GM11168 (cell line): ENCODE results near the gene EFNA5.
"Not testable (repeated sequence)": the region's sequence is repeated elsewhere in the genome, so short reads cannot be mapped to it uniquely, and the experiment has no call there.

Experiments used
- in situ Hi-C: fragments of 300-500 bp; cut with MboI; formaldehyde crosslinking; loops from one replicate; pipeline ENCODE4 v1.12.0; 2022; ENCODE audit warnings: low sequenced_read_pairs; ENCODE audit not compliant: unreplicated experiment

The EFNA5 gene

GRCh38 chr5:107363768-107364167 lies 307.0 kb downstream of the EFNA5 start:
- in situ Hi-C loops = no loop called here

DNA sequence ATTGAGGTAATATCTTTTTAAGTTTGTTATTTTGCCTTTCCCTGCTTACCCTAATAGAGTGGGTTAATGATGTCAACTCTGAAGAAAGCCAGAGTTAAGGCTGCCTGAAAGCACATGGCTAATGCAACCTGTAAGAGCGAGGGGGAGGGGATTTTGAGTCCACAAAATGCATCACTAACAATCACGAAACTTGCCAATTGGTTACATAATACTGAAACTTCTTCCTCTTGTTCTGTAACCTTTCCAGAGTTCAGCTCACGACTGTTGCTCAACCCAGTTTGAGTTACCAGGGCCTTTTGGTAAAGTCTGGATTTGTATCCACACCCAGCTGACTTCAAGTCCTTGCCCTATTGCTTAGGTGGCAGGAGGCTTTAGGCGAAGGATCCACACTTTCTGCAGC lies 308.8 kb downstream of the EFNA5 start:
- in situ Hi-C loops = no loop called here

- in situ Hi-C loops = no loop called here
Measured at GRCh38 chr5:107359916-107360234, 310.9 kb downstream of the EFNA5 start.

DNA sequence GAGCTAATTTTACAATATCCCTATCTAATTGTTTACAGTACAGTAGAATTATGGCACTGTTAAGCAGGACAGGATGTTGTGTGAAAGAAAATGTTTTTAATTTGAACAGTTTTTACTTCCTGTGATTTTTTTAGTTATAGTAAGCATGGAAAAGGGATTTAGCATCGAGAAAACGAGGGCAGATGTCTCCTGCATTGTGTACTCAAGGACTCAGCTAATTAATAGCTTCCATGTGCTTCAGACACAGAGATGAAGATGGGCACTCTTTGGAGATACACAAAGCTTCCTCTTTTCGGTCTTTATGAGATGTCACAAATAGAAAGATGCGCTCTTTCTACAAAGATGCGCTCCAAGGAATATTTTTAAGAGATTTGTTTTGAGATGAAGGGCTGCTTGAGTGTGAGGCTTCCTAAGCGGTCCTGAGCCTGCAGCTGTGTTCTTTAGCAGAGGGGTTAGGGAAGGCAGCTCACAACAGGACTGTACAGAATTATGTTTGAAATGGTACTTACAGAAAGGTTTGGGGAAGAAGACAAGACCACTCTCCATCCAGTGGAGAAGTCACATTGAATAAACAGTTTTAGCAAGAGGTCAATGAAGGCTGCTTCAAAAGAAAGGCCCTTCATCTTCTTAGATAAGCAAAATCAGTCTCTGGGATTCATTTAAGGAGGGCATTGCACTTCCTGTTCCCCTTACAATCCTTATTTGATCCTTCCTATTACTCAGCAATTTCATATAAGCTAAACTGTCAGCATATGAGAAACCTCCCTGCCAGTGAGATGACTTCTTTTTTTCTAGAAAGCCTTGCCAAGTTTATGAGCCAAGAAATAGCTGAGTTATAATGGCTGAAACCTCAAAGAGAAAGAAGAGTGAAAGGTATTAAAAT lies 311.5 kb downstream of the EFNA5 start:
- in situ Hi-C loops = no loop called here

DNA sequence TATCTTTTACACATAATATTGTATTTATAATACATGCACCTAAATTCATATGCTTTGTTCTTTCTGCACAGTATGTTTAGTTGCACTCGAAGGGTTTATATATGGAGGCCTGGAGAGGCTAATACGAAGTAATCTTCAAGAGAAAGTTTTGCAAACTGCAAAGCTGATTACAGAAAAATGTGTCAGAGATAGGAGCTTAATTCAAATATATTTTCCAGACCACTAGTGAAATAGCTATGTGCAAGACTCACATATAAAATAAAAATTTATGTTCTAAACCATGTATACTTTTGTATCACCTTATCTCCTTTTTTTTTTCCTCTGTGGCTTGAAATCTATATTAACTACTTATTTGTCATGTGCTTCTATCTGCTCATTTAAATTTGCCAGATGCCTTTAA lies 313.8 kb downstream of the EFNA5 start:
- in situ Hi-C loops = no loop called here

DNA sequence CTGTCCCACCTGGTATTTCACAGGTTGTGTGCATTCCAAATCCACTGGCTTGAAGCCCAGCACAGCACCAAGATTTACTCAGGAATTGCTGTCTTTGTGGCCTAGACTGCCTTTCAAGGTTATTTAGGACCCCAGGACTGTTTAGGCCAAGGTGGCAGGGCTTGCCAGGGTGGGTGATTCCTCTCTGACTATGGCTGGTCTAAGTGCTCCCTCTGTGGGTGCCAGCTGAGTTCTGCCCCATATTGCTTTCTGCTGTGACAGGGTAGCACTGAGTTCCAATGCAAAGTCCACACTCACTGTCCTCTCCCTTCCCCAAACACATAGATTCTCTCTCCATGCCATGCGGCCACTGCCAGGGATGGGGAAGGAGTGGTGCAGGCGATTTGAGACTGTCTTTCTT lies 318.2 kb downstream of the EFNA5 start:
- in situ Hi-C loops = no loop called here

GRCh38 chr5:107346580-107346979 lies 324.2 kb downstream of the EFNA5 start:
- in situ Hi-C loops = not testable (repeated sequence)

- in situ Hi-C loops = no loop called here
Measured at GRCh38 chr5:107342371-107342770, 328.4 kb downstream of the EFNA5 start.

- in situ Hi-C loops = no loop called here
Measured at GRCh38 chr5:107341376-107342084, 329.2 kb downstream of the EFNA5 start.

- in situ Hi-C loops = no loop called here
Measured at GRCh38 chr5:107340631-107341030, 330.1 kb downstream of the EFNA5 start.

DNA sequence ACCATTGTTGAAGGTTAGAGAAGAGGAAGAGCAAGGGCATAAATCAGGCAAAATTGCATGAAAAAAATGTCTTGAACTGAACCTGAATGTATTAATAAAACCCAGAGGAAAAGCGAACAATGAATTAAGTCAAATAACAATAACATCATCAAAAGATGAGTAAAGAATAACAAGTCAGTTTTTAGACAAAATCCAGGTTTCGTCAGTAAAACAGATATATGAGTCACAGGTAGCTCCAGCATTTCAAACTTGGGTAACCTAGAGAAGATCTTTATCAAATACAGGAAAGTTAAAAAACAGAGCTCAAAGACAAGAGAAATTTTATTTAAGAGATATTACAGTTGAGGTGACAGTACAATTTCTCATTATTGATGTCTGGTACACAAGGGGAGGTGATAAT lies 332.4 kb downstream of the EFNA5 start:
- in situ Hi-C loops = no loop called here

GRCh38 chr5:107337281-107337680 lies 333.5 kb downstream of the EFNA5 start:
- in situ Hi-C loops = no loop called here

- in situ Hi-C loops = no loop called here
Measured at GRCh38 chr5:107331882-107332281, 338.9 kb downstream of the EFNA5 start.

DNA sequence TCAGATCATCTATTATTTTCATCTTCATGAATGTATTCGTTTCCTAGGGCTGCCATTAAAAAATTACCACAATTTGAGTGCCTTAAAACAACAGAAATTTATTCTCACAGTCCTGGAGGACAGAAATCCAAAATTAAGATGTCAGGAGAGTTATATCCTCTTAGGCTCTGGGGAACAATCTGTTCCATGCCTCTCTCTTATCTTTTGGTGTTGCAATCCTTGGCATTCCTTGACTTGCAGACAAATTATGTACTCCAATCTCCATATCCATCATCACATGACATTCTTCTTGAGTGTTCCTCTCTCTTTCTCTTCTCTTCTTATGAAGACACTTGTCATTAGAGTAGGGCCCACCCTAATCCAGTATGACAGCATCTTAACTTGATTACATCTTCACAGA lies 339.4 kb downstream of the EFNA5 start:
- in situ Hi-C loops = no loop called here

DNA sequence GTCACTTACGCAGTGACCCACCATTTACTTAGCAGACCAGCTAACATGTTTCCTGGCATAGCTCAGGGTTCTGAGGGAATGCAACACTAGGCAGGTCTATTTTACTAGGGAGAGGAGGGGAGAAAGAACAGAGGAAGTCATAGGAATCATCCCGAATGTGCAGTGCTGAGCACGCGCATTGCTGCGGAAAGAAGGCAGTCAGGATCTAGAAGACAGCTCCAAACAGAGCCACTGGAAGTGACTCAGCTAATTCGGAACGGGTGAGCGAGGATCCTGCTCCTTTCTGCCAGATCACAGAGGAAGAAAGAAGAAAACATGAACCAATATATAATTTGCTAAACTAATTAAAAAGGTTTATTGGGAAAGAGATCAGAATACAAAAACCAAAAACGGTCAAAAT lies 339.8 kb downstream of the EFNA5 start:
- in situ Hi-C loops = no loop called here

DNA sequence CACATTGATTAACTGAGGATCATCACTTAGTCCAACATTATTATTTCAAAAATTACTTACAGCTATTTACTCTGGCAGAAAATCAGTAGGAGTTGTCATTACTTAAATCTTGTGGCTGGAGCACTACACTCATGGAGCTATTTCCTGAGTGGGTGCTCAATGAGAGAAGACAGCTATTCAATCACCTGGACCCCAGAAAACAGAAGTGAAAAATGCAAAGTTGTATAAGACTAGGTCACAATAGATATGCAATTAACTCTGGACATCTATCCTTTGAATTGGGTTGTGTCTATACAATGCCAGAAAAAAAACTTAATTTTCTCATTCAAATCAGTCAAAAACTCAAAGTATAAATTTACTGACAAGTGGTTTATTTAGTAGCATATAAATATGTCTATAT lies 340.9 kb downstream of the EFNA5 start:
- in situ Hi-C loops = no loop called here
